ENCODE results near the gene CLDND1. TPM values are rescaled to one million over a fixed set of nuclear protein-coding genes. Genes with fewer than 3 reads are reported as not detected.

CLDND1 gene
- total RNA-seq, 1 experiment from 2014 or later = 472 TPM

DNA sequence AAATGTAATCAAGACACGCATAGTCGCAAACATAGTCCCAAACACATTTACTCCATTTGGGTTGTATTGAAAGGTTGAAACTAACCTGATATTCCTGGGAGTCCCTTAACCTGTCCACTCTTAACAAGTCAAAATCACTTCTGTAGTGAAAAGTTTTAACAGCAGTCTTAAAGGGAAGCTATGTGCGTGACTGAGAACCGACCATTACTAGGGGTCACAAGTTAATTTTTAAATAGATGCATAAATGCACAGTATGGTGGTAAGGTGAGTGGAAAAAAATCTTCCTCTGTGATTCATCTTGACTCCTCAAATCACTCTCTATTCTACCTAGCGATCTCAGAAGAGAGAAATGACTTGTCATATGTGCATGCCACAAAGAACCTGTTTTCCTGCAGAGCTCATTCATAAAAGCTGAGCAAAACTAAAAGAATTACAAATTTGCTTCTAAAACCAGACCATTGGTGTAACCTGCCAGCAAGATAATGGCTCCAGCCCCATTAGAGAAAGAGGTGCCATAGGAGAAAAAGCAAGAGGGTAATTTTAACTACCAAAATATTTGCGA, 13.8 kb upstream of the CLDND1 start:
- BruUV-seq (replicated peaks) = TSS peak; percentile 38
- CTCF ChIA-PET = no interaction called here
- RAD21 ChIA-PET (ENCODE audit: low non-redundant PET in 1 of 2, low total read pairs in 2 of 2, uncharacterized antibody in 2 of 2, unreplicated experiment in 2 of 2) = no interaction called here
- Histone ChIP-seq H3K9me2 (ENCODE audit: insufficient read depth) (no peaks in the 10 kb centered on the region), H3K27me3 (ENCODE audit: insufficient read depth, low read length) (no peaks in the 10 kb centered on the region), H3K36me3 (ENCODE audit: control insufficient read depth in 1 of 2, insufficient read depth in 2 of 2, low read length in 2 of 2) (no peaks in the 10 kb centered on the region), H2AFZ (ENCODE audit: low read depth, low read length, poor library complexity, severe bottlenecking) (no peak overlapping the region), H3K9me3 (ENCODE audit: control insufficient read depth in 1 of 2, insufficient read depth in 1 of 2, low read depth in 1 of 2, low read length in 2 of 2) (no peaks in the 10 kb centered on the region), H4K20me1 (ENCODE audit: insufficient read depth) (no peaks in the 10 kb centered on the region), H3K4me3 (replicated peaks in 1 of 2; ENCODE audit: low read depth in 1 of 2, low read length in 2 of 2) (peak overlapping the region; percentile 23 to 27), H3K27ac (ENCODE audit: low read depth, low read length) (peak overlapping the region; percentile 91), H3K9ac (ENCODE audit: low read length) (peak overlapping the region; percentile 59), H3K4me1 (ENCODE audit: control insufficient read depth in 1 of 2, insufficient read depth in 2 of 2, low read length in 2 of 2) (peaks cover 76 to 91% of the 10 kb centered on the region in 2 experiments), H3K4me2 (ENCODE audit: low read length) (peak overlapping the region; percentile 56), H3K79me2 (ENCODE audit: insufficient read depth, low read length) (peaks cover 59% of the 10 kb centered on the region)
- intact Hi-C loops (cut with micrococcal nuclease) = no loop called here
- peak; percentile 39 for ATAC-seq
- no peak for DNase-seq (ENCODE audit: low read depth, low spot score)
- POLR2A ChIA-PET = interaction anchor here (0.7 to 3.0 kb wide), 6 partner anchors 14 to 29 kb away, joined by 4 to 17 read pairs (median 6); partner anchors contain the start of gene CLDND1
- TF ChIP-seq CEBPB (IDR thresholded peaks at IDR 0.05; ENCODE audit: low read depth) (peak; percentile 4; the same call in 1 of the 2 replicates), RAD21 (IDR thresholded peaks at IDR 0.05; ENCODE audit: low read depth) (no peak), ZBTB33 (IDR thresholded peaks at IDR 0.05; ENCODE audit: extremely low read depth, insufficient replicate concordance, low read length) (no peak), ELF1 (IDR thresholded peaks at IDR 0.05; ENCODE audit: borderline replicate concordance, low read depth) (no peak), FOSL1 (IDR thresholded peaks at IDR 0.05; ENCODE audit: low read depth) (peak; percentile 52), TCF7L2 (IDR thresholded peaks at IDR 0.05; ENCODE audit: borderline replicate concordance, extremely low read depth, insufficient read depth, insufficient read length) (no peak), EZH2phosphoT487 (IDR thresholded peaks at IDR 0.05; ENCODE audit: borderline replicate concordance) (no peak), ZNF274 (IDR thresholded peaks at IDR 0.05; ENCODE audit: low read depth, low read length) (no peak), SP1 (IDR thresholded peaks at IDR 0.05; ENCODE audit: low read depth) (peak; percentile 62; the same call in 1 of the 2 replicates), CBX3 (IDR thresholded peaks at IDR 0.05; ENCODE audit: low read depth) (0 out of 2 replicates have a peak, but pooled peaks have one; percentile 36), EZH2 (IDR thresholded peaks at IDR 0.05) (no peak), JUND (IDR thresholded peaks at IDR 0.05) (peak; percentile 57), ZFX (IDR thresholded peaks at IDR 0.05) (no peak), REST (IDR thresholded peaks at IDR 0.05; ENCODE audit: low read depth) (no peak), POLR2AphosphoS5 (IDR thresholded peaks at IDR 0.05; ENCODE audit: low read depth, low read length) (0 out of 2 replicates have a peak, but pooled peaks have one; percentile 27), EGR1 (IDR thresholded peaks at IDR 0.05; ENCODE audit: low read depth) (no peak), SIN3A (IDR thresholded peaks at IDR 0.05; ENCODE audit: low read depth) (no peak), POLR2A (IDR thresholded peaks at IDR 0.05; ENCODE audit: borderline replicate concordance, extremely low read depth, insufficient read depth, insufficient read length) (no peak), CTCF (IDR thresholded peaks at IDR 0.05 in 2 of 3, conservative IDR thresholded peaks at IDR 0.05 in 1 of 3; ENCODE audit: borderline replicate concordance in 1 of 3, insufficient read depth in 1 of 3, low read depth in 2 of 3, low read length in 2 of 3) (no peak)
- TF ChIP-seq, protein P1, sequence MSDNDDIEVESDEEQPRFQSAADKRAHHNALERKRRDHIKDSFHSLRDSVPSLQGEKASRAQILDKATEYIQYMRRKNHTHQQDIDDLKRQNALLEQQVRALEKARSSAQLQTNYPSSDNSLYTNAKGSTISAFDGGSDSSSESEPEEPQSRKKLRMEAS (IDR thresholded peaks at IDR 0.05) = no peak
- TF ChIP-seq, protein P2, sequence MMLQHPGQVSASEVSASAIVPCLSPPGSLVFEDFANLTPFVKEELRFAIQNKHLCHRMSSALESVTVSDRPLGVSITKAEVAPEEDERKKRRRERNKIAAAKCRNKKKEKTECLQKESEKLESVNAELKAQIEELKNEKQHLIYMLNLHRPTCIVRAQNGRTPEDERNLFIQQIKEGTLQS (IDR thresholded peaks at IDR 0.05) = no peak
